HG03095 (cell line): ENCODE data around the gene DRC3.

Source experiments
- ATAC-seq: cut with Tn5 transposase; IDR thresholded peaks from one replicate; pipeline ENCODE4 v1.9.1; 2021; ENCODE audit warnings: moderate library complexity; ENCODE audit not compliant: unreplicated experiment

Gene DRC3

GRCh38 chr17:18042983-18043382 is 70.3 kb downstream of the DRC3 start:
- ATAC-seq: no peak

GRCh38 chr17:18043491-18043890 is 70.8 kb downstream of the DRC3 start:
- no peak for ATAC-seq

- no peak for ATAC-seq
These were observed 71.9 kb downstream of the DRC3 start for GRCh38 chr17:18044609-18045008.

- ATAC-seq: no peak
These were observed 73.2 kb downstream of the DRC3 start for GRCh38 chr17:18045691-18046350.

- ATAC-seq: no peak
These were observed 82.9 kb downstream of the DRC3 start for GRCh38 chr17:18055597-18055996.

- ATAC-seq: no peak
These were observed 83.6 kb downstream of the DRC3 start for GRCh38 chr17:18056214-18056613.

GRCh38 chr17:18059283-18059682 is 86.6 kb downstream of the DRC3 start:
- no peak for ATAC-seq

- ATAC-seq: no peak
These were observed 91.4 kb downstream of the DRC3 start for GRCh38 chr17:18064053-18064452.

- ATAC-seq: no peak
These were observed 92.9 kb downstream of the DRC3 start for GRCh38 chr17:18065546-18065945.
